CD4-positive, CD25-positive, alpha-beta regulatory T cell (primary cell): ENCODE results near the gene CDH23. TPM values are rescaled to one million over a fixed set of nuclear protein-coding genes. Genes with fewer than 3 reads are reported as not detected.

Experiments
- ATAC-seq, 2 donors: fragments of 150-1000 bp; cut with Tn5 transposase; one replicate each; pipeline ENCODE4 v1.10.0; 2021; ENCODE audit warnings: low read depth in 2 of 2, moderate number of reproducible peaks in 2 of 2, moderate library complexity in 1 of 2
- DNase-seq, 3 donors: peaks; one replicate each; pipeline versions ENCODE4 v3.0.0 to v3.0.0-alpha.2; 2012 to 2022; ENCODE audit warnings: mixed read lengths in 1 of 3
- H3K27ac ChIP-seq: one replicate; pipeline ENCODE4 v1.7.0; 2013; ENCODE audit warnings: mild to moderate bottlenecking, low read length; ENCODE audit not compliant: insufficient read depth, poor library complexity, severe bottlenecking
- H3K27me3 ChIP-seq: one replicate; pipeline ENCODE4 v1.7.0; 2013; ENCODE audit warnings: low read length; ENCODE audit not compliant: control insufficient read depth, insufficient read depth
- H3K36me3 ChIP-seq: one replicate; pipeline ENCODE4 v1.7.0; 2013; ENCODE audit warnings: mild to moderate bottlenecking, low read length, moderate library complexity; ENCODE audit not compliant: control insufficient read depth, insufficient read depth
- H3K4me1 ChIP-seq: 2 replicates; pipeline ENCODE4 v1.7.0; 2013; ENCODE audit warnings: mild to moderate bottlenecking, low read length; ENCODE audit not compliant: insufficient read depth, control insufficient read depth, poor library complexity, severe bottlenecking
- H3K4me3 ChIP-seq: one replicate; pipeline ENCODE4 v1.7.0; 2013; ENCODE audit warnings: low read depth, mild to moderate bottlenecking, low read length, moderate library complexity
- H3K9me3 ChIP-seq, 2 experiments: 1 replicate in 1 of 2; 2 replicates in 1 of 2; pipeline ENCODE4 v1.7.0; 2013; ENCODE audit warnings: low read length in 2 of 2, mild to moderate bottlenecking in 1 of 2, moderate library complexity in 1 of 2; ENCODE audit not compliant: control insufficient read depth in 2 of 2
- H3K27ac Mint-ChIP-seq, 3 donors: one replicate each; pipeline ENCODE4 v1.8.0; 2020 to 2022; ENCODE audit warnings: mild to moderate bottlenecking in 3 of 3, mixed read lengths in 3 of 3, moderate library complexity in 2 of 3
- H3K27me3 Mint-ChIP-seq: one replicate; pipeline ENCODE4 v1.8.0; 2022; ENCODE audit warnings: mild to moderate bottlenecking, mixed read lengths
- H3K36me3 Mint-ChIP-seq: one replicate; pipeline ENCODE4 v1.8.0; 2020; ENCODE audit warnings: mixed read lengths
- H3K4me1 Mint-ChIP-seq, 4 donors: one replicate each; pipeline ENCODE4 v1.8.0; 2020 to 2022; ENCODE audit warnings: mixed read lengths in 4 of 4, mild to moderate bottlenecking in 1 of 4
- H3K4me3 Mint-ChIP-seq, 4 donors: one replicate each; pipeline ENCODE4 v1.8.0; 2020 to 2022; ENCODE audit warnings: mild to moderate bottlenecking in 4 of 4, mixed read lengths in 4 of 4, moderate library complexity in 3 of 4
- H3K9me3 Mint-ChIP-seq, 7 donors: one replicate each; pipeline ENCODE4 v1.8.0; 2020 to 2022; ENCODE audit warnings: mixed read lengths in 7 of 7, mild to moderate bottlenecking in 3 of 7, moderate library complexity in 2 of 7
- polyA plus RNA-seq, 4 donors: library from polyadenylated mRNA; unstranded; fragments of 300-500 nt; fragmentation: Illumina TruSeq; gene quantifications; one replicate each; pipeline ENCODE4 v1.2.3, GENCODE V29; 2021
- total RNA-seq: library from RNA; stranded (reverse); gene quantifications from one replicate; pipeline ENCODE4 v1.2.3, GENCODE V29; 2022

Gene CDH23
- total and polyA plus RNA-seq, 5 donors from 2014 or later: 0.17 to 5.6 (median 1.1) TPM

- no peaks in the 10 kb centered on the region for H3K36me3 Mint-ChIP-seq
- Histone ChIP-seq H3K27ac (no peak overlapping the region), H3K4me3 (no peak overlapping the region), H3K27me3 (no peaks in the 10 kb centered on the region), H3K36me3 (peaks cover 9% of the 10 kb centered on the region), H3K4me1 (peaks cover 30% of the 10 kb centered on the region), H3K9me3 (no peaks in the 10 kb centered on the region)
- ATAC-seq (peak; percentile 26 to 43), DNase-seq (peak in 1 of 3 donors; percentile 20)
- H3K4me3 Mint-ChIP-seq: peak overlapping the region in 1 of 4 donors; percentile 11
- H3K27ac Mint-ChIP-seq: peak overlapping the region in 2 of 3 donors; percentile 75 to 87
- H3K9me3 Mint-ChIP-seq: no peaks in the 10 kb centered on the region
- H3K27me3 Mint-ChIP-seq: no peaks in the 10 kb centered on the region
- peaks cover 4 to 81% (median 48%) of the 10 kb centered on the region in 4 donors for H3K4me1 Mint-ChIP-seq
These were observed 440.5 kb downstream of the CDH23 start for GRCh38 chr10:71837098-71837827.

DNA sequence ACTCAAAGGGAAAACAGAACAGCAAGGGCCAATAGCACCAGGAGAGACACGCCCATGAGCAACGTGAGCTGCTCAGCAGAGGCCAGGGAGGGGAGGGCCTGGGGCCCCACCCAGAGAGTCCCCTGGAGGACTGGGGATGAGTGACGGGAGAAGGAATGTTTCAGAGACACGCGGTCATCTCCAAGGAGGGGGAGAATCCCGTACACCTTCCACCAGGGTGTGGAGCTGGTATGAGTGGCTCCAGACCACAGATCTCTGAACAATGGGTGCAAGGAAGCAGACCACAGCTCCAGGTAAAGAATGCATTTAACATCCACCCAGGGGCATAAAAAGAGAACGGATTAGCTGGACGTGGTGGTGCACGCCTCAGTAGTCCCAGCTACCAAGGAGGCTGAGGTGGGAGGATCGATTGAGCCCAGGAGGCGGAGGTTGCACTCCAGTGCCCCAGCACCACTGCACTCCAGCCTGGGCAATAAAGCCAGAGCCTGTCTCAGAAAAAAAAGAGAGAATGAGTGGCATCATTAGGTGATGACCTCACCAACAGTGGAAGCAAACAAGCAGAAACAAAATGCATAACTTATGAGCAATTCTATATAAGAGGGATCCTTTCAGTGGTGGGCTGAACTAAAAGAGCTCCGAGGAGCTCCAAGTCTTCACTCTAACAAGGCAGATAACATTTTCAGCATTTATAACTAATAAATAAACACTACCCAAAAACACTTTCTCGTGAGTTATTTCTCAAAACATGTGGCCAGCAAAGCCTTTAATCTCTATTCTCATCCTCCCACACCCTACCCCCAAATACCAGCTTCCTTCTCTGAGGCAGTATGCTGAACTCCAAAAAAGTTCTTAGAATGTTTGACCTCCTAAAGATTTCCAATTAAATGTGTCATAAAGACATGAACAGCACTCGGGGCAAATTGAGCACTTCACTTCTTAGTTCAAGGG is 441.8 kb downstream of the CDH23 start:
- Histone ChIP-seq H3K36me3 (peaks cover 5% of the 10 kb centered on the region), H3K4me1 (peaks cover 26% of the 10 kb centered on the region), H3K27me3 (no peaks in the 10 kb centered on the region), H3K27ac (no peak overlapping the region), H3K4me3 (no peak overlapping the region), H3K9me3 (no peaks in the 10 kb centered on the region)
- Mint-ChIP-seq H3K36me3 (no peaks in the 10 kb centered on the region), H3K9me3 (no peaks in the 10 kb centered on the region), H3K4me3 (peak overlapping the region in 1 of 4 donors; percentile 50), H3K27ac (peak overlapping the region; percentile 75 to 94 (median 87)), H3K4me1 (peaks cover 4 to 83% (median 57%) of the 10 kb centered on the region in 4 donors), H3K27me3 (no peaks in the 10 kb centered on the region)
- DNase-seq: no peak
- ATAC-seq: no peak

- Mint-ChIP-seq H3K27me3 (no peaks in the 10 kb centered on the region), H3K4me3 (no peak overlapping the region), H3K36me3 (no peaks in the 10 kb centered on the region), H3K4me1 (peaks cover 16 to 87% (median 58%) of the 10 kb centered on the region in 4 donors), H3K9me3 (no peaks in the 10 kb centered on the region), H3K27ac (peak overlapping the region in 1 of 3 donors; percentile 29)
- Histone ChIP-seq H3K9me3 (no peaks in the 10 kb centered on the region), H3K27ac (no peak overlapping the region), H3K4me3 (no peak overlapping the region), H3K36me3 (peaks cover 1% of the 10 kb centered on the region), H3K27me3 (no peaks in the 10 kb centered on the region), H3K4me1 (peaks cover 25% of the 10 kb centered on the region)
- DNase-seq (no peak), ATAC-seq (no peak)
These were observed 443.6 kb downstream of the CDH23 start for GRCh38 chr10:71840177-71840957.

DNA sequence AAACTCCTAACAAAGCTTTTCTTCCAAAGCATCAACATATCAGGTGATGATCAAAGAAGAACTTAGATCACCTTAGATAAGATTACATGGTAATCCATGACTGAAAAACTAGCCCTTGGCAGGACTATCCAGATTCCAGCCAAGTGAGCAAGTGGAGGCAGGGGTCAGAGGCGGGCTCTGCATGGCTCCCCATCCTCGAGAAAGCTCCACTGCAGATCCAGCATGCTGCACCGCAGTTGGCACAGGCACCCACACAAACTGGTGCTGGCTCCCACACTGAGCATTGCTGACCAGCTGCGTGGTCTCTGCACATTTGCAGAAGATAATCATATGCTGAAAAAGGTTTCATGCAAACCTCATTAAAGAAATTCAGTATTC is 444.2 kb downstream of the CDH23 start:
- H3K4me1 ChIP-seq: peaks cover 25% of the 10 kb centered on the region
- Mint-ChIP-seq H3K4me1 (peaks cover 16 to 90% (median 58%) of the 10 kb centered on the region in 4 donors), H3K4me3 (no peak overlapping the region), H3K9me3 (no peaks in the 10 kb centered on the region), H3K27ac (peak overlapping the region in 1 of 3 donors; percentile 29), H3K27me3 (no peaks in the 10 kb centered on the region), H3K36me3 (no peaks in the 10 kb centered on the region)
- no peak for DNase-seq
- no peak overlapping the region for H3K4me3 ChIP-seq
- no peak overlapping the region for H3K27ac ChIP-seq
- H3K36me3 ChIP-seq: peaks cover 4% of the 10 kb centered on the region
- no peaks in the 10 kb centered on the region for H3K9me3 ChIP-seq
- H3K27me3 ChIP-seq: no peaks in the 10 kb centered on the region
- ATAC-seq: no peak

DNA sequence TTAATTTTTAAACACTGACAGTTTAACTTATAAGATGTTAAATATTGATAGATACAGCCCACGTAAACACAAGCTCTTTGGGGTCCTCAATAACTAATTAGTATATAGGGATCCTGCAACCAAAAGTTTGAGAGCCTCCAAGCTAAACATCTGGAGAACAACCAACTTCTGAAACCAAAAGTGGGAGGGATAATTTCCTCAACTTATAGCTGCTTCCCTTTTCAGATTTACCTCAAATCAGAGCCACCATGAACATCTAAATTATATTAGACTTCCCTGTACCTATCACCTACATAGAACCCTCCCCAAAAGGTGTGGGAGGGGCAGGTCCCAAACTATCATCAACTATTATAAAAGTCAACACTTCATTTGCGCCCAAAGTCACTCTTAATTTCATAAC is 445.7 kb downstream of the CDH23 start:
- no peaks in the 10 kb centered on the region for H3K36me3 Mint-ChIP-seq
- no peaks in the 10 kb centered on the region for H3K27me3 Mint-ChIP-seq
- H3K9me3 Mint-ChIP-seq: no peaks in the 10 kb centered on the region
- H3K27ac Mint-ChIP-seq: no peak overlapping the region
- H3K4me3 Mint-ChIP-seq: no peak overlapping the region
- H3K4me1 Mint-ChIP-seq: peaks cover 16 to 86% (median 53%) of the 10 kb centered on the region in 4 donors
- Histone ChIP-seq H3K27me3 (no peaks in the 10 kb centered on the region), H3K36me3 (peaks cover 4% of the 10 kb centered on the region), H3K4me1 (peaks cover 24% of the 10 kb centered on the region), H3K4me3 (no peak overlapping the region), H3K27ac (no peak overlapping the region), H3K9me3 (no peaks in the 10 kb centered on the region)
- ATAC-seq (no peak), DNase-seq (no peak)

- Mint-ChIP-seq H3K27me3 (no peaks in the 10 kb centered on the region), H3K4me3 (no peak overlapping the region), H3K27ac (no peak overlapping the region), H3K9me3 (no peaks in the 10 kb centered on the region), H3K4me1 (peaks cover 16 to 86% (median 54%) of the 10 kb centered on the region in 4 donors), H3K36me3 (no peaks in the 10 kb centered on the region)
- H3K27ac ChIP-seq: no peak overlapping the region
- H3K4me1 ChIP-seq: peaks cover 23% of the 10 kb centered on the region
- H3K9me3 ChIP-seq: no peaks in the 10 kb centered on the region
- DNase-seq (no peak), ATAC-seq (no peak)
- H3K27me3 ChIP-seq: no peaks in the 10 kb centered on the region
- H3K4me3 ChIP-seq: no peak overlapping the region
- peaks cover 4% of the 10 kb centered on the region for H3K36me3 ChIP-seq
These were observed 446.4 kb downstream of the CDH23 start for GRCh38 chr10:71842856-71843686.

DNA sequence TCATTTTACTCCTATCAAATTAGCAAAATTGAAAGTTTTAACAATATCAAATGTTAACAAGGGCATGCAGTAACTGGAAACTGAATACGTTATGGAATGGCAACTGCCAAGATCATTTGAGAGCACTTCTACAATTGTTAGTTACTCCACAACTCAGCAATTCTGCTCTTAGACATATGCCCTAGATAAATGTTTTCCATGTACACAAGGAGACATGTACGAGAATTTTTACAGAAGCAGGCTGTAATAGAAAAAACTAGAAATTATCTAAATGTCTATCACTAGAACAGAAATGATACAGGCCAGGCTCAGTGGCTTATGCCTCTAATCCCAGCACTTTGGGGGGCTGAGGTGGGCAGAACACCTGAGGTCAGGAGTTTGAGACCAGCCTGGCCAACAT is 447.4 kb downstream of the CDH23 start:
- H3K36me3 ChIP-seq: peaks cover 4% of the 10 kb centered on the region
- no peaks in the 10 kb centered on the region for H3K27me3 ChIP-seq
- H3K27ac Mint-ChIP-seq: no peak overlapping the region
- peaks cover 16 to 86% (median 55%) of the 10 kb centered on the region in 4 donors for H3K4me1 Mint-ChIP-seq
- H3K9me3 ChIP-seq: no peaks in the 10 kb centered on the region
- no peaks in the 10 kb centered on the region for H3K27me3 Mint-ChIP-seq
- H3K4me1 ChIP-seq: peaks cover 23% of the 10 kb centered on the region
- H3K4me3 Mint-ChIP-seq: no peak overlapping the region
- H3K9me3 Mint-ChIP-seq: no peaks in the 10 kb centered on the region
- DNase-seq (no peak), ATAC-seq (no peak)
- no peak overlapping the region for H3K27ac ChIP-seq
- no peak overlapping the region for H3K4me3 ChIP-seq
- no peaks in the 10 kb centered on the region for H3K36me3 Mint-ChIP-seq
